Esophagus squamous epithelium (tissue), 4 donors: Measurements from ENCODE around the gene DCDC2B.

Experiments
- CTCF ChIP-seq, 6 experiments: fragments of 450-650 bp in 4 of 6; fragments of 200-600 bp in 2 of 6; sonication (generic) in 2 of 6; IDR thresholded peaks; one replicate each; pipeline ENCODE4 v1.5.1; 2016 to 2019; ENCODE audit warnings: antibody characterized with exemption in 6 of 6, mild to moderate bottlenecking in 4 of 6, moderate library complexity in 4 of 6
- POLR2A ChIP-seq, 4 donors: fragments of 450-650 bp; IDR thresholded peaks; one replicate each; pipeline ENCODE4 v1.6.1; 2017; ENCODE audit warnings: antibody characterized with exemption in 4 of 4, mild to moderate bottlenecking in 4 of 4, moderate library complexity in 3 of 4

GRCh38 chr1:32231843-32232432 is 23.0 kb downstream of the DCDC2B start:
- TF ChIP-seq CTCF (IDR thresholded peaks at IDR 0.05) (no peak), POLR2A (IDR thresholded peaks at IDR 0.05) (no peak)
